Bronchial epithelial cell (primary cell): ENCODE results near the gene LCLAT1. TPM values are rescaled to one million over a fixed set of nuclear protein-coding genes. Genes with fewer than 3 reads are reported as not detected.
"Not testable (repeated sequence)": the region's sequence is repeated elsewhere in the genome, so short reads cannot be mapped to it uniquely, and the experiment has no call there.

Source experiments
- DNase-seq: peaks from one replicate; pipeline ENCODE4 v3.0.0-alpha.2; 2010; ENCODE audit warnings: low read depth
- FAIRE-seq: peaks from 2 replicates; lab custom pipeline; 2011; peaks lifted over from hg19 to GRCh38; lab: Jason Lieb, UNC
- H3K27me3 ChIP-seq: 2 replicates; pipeline ENCODE4 v1.5.1; 2011; ENCODE audit warnings: low read length; ENCODE audit not compliant: control insufficient read depth, insufficient read depth
- H3K36me3 ChIP-seq: 2 replicates; pipeline ENCODE4 v1.5.1; 2011; ENCODE audit warnings: low read length; ENCODE audit not compliant: control insufficient read depth, insufficient read depth
- H3K4me3 ChIP-seq: 2 replicates; pipeline ENCODE4 v1.5.1; 2011; ENCODE audit warnings: mild to moderate bottlenecking, low read depth, low read length, control low read depth
- total RNA-seq: library from RNA; depleted of rRNA; stranded (reverse); fragments of >200 nt; gene quantifications from 2 replicates; pipeline ENCODE4 v1.2.1, GENCODE V29; 2014
- TF ChIP-seq, protein P1 (sequence below): IDR thresholded peaks from 2 replicates; pipeline ENCODE4 v1.5.1; 2011; ENCODE audit warnings: mild to moderate bottlenecking, moderate library complexity, low read length, control low read depth, inconsistent platforms; ENCODE audit not compliant: insufficient read depth, severe bottlenecking

The LCLAT1 gene
- total RNA-seq, 1 donor from 2014 or later, result 8.7 TPM

DNA sequence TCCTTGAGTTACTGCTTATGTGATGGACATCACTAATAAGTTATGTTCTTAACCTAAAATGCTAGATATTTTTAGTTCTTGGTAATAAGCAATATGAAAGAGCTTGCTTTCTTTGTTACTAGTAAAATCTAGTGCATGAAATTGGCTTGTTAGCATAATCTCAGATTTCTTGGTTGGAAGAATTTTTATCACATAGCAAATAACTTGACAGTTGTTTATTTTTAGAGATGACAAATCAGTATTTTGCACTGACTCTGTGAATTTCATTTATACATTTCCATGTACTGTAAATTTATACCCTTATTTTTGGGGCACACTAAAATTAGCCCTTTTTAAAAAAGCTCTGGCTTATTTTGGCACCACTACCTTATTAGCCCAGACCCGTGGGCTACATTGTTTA lies 45.6 kb downstream of the LCLAT1 start:
- Histone ChIP-seq H3K36me3 (no peaks in the 10 kb centered on the region), H3K4me3 (no peak overlapping the region), H3K27me3 (no peaks in the 10 kb centered on the region)
- DNase-seq (no peak), FAIRE-seq (no peak)
- TF ChIP-seq, protein P1, sequence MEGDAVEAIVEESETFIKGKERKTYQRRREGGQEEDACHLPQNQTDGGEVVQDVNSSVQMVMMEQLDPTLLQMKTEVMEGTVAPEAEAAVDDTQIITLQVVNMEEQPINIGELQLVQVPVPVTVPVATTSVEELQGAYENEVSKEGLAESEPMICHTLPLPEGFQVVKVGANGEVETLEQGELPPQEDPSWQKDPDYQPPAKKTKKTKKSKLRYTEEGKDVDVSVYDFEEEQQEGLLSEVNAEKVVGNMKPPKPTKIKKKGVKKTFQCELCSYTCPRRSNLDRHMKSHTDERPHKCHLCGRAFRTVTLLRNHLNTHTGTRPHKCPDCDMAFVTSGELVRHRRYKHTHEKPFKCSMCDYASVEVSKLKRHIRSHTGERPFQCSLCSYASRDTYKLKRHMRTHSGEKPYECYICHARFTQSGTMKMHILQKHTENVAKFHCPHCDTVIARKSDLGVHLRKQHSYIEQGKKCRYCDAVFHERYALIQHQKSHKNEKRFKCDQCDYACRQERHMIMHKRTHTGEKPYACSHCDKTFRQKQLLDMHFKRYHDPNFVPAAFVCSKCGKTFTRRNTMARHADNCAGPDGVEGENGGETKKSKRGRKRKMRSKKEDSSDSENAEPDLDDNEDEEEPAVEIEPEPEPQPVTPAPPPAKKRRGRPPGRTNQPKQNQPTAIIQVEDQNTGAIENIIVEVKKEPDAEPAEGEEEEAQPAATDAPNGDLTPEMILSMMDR, result no peak

DNA sequence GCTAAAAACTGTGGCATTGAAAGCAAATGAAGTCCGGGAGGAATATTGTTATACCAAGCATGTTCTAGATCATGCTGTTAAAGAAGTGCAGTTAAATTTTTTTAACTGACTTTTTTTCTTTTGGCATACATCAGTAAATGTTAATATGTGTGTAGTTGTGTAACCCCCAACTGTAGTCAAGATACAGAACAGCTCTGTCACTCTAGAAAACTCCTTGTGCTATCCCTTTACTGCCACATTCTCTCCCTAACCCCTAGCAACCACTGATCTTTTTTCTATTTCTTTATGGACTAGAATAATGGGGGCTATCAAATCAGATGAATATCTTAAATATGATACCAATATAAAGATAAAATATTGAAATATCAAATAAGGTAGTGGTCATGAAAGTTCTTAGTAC lies 46.4 kb downstream of the LCLAT1 start:
- no peak for DNase-seq
- TF ChIP-seq, protein P1, result no peak
- no peak for FAIRE-seq
- Histone ChIP-seq H3K4me3 (no peak overlapping the region), H3K36me3 (no peaks in the 10 kb centered on the region), H3K27me3 (no peaks in the 10 kb centered on the region)

GRCh38 chr2:30495896-30496295 lies 48.9 kb downstream of the LCLAT1 start:
- FAIRE-seq, DNase-seq, H3K27me3 ChIP-seq, H3K4me3 ChIP-seq, H3K36me3 ChIP-seq: not testable (repeated sequence)

DNA sequence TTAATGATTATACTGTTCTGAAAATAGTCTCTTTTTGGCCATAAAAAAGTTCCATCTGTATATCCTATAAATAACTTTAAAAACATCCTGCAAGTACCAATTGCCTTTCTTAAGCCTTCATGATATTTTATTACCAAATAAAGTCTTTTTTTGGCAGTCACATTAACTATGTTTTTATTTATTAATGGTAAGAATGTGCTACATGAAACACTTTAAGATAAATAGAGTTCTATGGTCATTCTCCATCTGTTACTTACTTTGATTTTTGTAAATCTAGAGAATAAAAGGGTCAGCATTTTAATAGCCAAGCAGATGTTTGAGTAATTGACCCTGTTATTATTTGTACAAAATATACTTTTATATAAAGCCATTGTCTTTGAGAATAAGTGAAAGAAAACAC lies 52.6 kb downstream of the LCLAT1 start:
- H3K4me3 ChIP-seq, result no peak overlapping the region
- TF ChIP-seq, protein P1, result no peak
- FAIRE-seq (no peak), DNase-seq (no peak)
- no peaks in the 10 kb centered on the region for H3K36me3 ChIP-seq
- no peaks in the 10 kb centered on the region for H3K27me3 ChIP-seq

DNA sequence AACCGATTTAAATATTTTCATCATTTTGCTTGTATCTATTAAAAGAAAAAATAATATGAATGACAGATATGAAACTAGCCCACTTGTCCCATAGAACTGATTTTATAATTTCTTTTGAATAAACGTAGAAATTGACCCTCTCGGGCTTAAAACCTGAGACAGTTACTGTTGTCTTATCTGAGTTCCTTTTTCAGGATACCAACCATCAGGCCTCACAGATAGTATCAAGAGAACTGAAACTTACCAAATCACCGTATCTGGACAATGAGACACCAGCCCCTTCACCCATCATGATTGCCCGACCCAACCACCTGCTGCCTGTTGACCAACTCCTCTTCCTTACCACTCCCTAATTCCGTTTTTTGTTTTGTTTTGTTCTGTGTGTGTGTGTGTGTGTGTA lies 53.7 kb downstream of the LCLAT1 start:
- Histone ChIP-seq H3K36me3 (no peaks in the 10 kb centered on the region), H3K4me3 (no peak overlapping the region), H3K27me3 (no peaks in the 10 kb centered on the region)
- TF ChIP-seq, protein P1, result no peak
- no peak for FAIRE-seq
- no peak for DNase-seq

- Histone ChIP-seq H3K4me3 (no peak overlapping the region), H3K36me3 (no peaks in the 10 kb centered on the region), H3K27me3 (no peaks in the 10 kb centered on the region)
- DNase-seq (no peak), FAIRE-seq (no peak)
- TF ChIP-seq, protein P1, result no peak
These were observed 55.3 kb downstream of the LCLAT1 start for GRCh38 chr2:30502310-30502709.
